Subcutaneous adipose tissue (tissue), 4 donors: ENCODE data around the gene TENT5C. TPM values are rescaled to one million over a fixed set of nuclear protein-coding genes. Genes with fewer than 3 reads are reported as not detected.

ENCODE experiments used
- CTCF ChIP-seq: fragments of 450-650 bp; IDR thresholded peaks from one replicate; pipeline ENCODE4 v1.5.1; 2016; ENCODE audit warnings: low read depth, mild to moderate bottlenecking, control low read depth, antibody characterized with exemption, moderate library complexity
- total RNA-seq, 4 donors: library from RNA; depleted of rRNA; stranded (reverse); fragments of >200 nt; gene quantifications; one replicate each; pipeline ENCODE4 v1.1.0, GENCODE V29; 2016

TENT5C gene
- total RNA-seq, 4 donors from 2014 or later = 1.0 to 3.1 (median 2.3) TPM

DNA sequence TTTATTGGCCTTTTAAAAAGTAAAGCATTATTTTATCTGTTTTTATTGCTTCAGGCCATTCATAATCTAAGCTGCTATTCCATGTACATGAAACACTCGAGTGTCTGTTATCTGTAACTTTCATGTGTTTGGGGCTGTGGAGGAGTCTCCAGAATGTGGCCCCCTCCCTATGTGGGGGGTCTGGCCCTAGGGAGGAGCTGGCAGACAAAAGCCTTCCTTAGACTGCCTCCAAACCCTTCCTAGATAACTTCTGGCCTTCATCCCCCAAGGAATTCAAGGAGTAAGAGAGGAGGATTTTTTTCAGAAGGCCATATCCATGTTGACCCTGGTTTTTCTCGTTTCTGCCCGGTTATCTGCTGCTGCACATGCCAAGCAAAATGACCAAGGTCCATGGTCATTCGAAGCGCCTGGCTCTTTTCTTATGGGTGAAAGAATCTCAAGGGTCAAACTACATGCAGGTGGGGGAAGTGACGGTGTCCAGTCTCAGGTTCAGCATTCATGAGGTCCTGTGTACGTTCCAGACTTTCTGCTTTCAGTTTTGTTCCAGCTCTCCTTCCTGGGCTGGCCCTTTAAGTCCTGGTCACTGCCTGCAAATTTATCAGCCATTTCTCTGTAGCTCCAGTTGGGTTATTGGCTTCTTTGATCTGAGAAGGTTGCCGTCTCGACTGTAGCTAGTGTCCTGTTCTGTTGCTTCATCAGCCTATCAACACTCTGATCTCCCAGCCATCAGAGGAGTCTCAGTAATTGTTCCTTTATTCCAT, 8.3 kb downstream of the TENT5C start:
- no peak for TF ChIP-seq CTCF

DNA sequence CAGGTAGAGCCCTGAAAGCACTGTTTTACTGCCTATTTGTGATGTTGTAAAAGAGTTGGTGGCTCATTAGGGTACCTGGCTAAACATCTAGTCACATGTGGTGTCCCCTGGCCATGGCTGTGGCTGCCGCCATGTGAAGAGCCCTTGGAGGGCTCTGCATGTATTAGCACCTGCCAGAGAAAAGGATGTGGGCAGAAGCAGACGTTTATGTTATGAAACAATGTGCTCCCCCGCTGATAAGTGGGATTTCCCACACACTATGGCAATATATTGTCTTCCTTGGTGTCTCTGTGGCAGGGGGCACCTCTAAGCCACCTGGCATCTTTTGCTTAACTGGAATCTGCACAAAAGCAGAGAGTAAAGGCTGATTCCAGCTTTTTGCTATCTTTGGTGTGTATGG, 9.6 kb downstream of the TENT5C start:
- no peak for TF ChIP-seq CTCF

- no peak for TF ChIP-seq CTCF
Observed at GRCh38 chr1:117616356-117616755, 10.5 kb downstream of the TENT5C start.

GRCh38 chr1:117616967-117617366, 11.1 kb downstream of the TENT5C start:
- no peak for TF ChIP-seq CTCF

DNA sequence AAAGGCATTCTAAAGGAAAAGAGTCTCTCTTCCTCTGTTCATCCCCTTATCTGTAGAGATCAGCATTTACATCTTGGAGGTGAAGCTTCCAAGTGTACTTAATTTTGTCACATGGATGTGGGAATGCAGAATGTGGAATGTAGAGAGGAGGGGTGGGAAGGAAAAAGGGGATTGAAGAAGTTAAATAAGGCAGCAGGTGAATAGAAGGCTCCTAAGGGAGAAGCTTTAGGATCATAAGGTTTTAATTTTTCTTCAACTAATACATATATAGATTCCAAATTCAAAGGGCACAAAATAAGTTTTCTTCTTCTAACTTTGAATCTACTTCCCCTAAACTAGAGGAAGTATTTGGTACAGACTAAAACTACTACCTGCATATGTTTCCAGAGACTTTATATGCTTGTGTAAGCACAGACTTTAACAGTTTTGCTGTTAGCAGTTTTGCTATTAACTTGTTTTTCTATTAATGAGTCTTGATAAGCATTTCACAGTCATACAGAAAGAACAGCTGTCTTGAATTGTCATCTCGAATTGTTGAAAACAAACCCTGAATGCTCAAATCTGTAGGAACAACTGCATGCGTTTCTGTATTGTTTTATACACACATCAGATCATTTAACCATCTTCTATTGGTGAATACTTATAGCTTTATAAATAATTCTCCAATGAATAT, 12.7 kb downstream of the TENT5C start:
- TF ChIP-seq CTCF = no peak

- TF ChIP-seq CTCF = no peak
Observed at GRCh38 chr1:117620440-117620839, 14.6 kb downstream of the TENT5C start.

DNA sequence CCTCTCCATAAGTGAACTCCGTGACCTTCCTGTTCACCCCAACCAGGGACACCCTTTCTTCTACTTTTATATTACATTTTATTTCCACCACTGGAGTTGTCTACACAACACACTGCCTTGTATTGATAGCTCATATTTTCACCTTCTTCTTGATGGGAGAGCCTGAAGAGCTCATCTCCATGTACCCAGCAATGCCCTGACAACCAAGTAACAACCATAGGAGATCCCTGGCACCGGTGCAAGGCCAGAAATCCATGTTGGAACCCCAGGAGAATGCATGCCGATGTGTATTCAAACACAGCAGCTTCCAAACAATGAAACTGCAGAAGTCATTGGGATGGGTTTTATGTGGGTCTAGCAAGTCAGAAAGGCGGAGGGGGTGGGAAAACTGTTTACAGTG, 15.5 kb downstream of the TENT5C start:
- TF ChIP-seq CTCF = no peak
